Measurements from ENCODE around the gene MTCH2.

- TF ChIP-seq CTCF (IDR thresholded peaks at IDR 0.05), result no peak
- no peak for TF ChIP-seq EZH2 (IDR thresholded peaks at IDR 0.05; ENCODE audit: borderline replicate concordance, insufficient read depth, low read depth, low read length, poor library complexity, severe bottlenecking)
Observed at GRCh38 chr11:47587723-47588326, 54.5 kb downstream of the MTCH2 start.
